ENCODE measurements around the gene COL4A1. TPM values are rescaled to one million over a fixed set of nuclear protein-coding genes. Genes with fewer than 3 reads are reported as not detected.
A peak's percentile ranks its signal among the peaks of the same experiment; 100 is the strongest.

Gene COL4A1
- total RNA-seq, 1 donor from 2014 or later = 2,489 TPM

GRCh38 chr13:110282316-110282841 lies 24.6 kb downstream of the COL4A1 start:
- peaks cover 19% of the 10 kb centered on the region for H3K36me3 ChIP-seq (ENCODE audit: insufficient read depth, low read length)
- H3K27ac ChIP-seq (ENCODE audit: low read depth, low read length) = no peak overlapping the region
- no peak for TF ChIP-seq CTCF (IDR thresholded peaks at IDR 0.05; ENCODE audit: insufficient read depth, low read depth, low read length)
- TF ChIP-seq EZH2 (IDR thresholded peaks at IDR 0.05; ENCODE audit: insufficient read depth, low read length) = no peak
- H3K27ac Mint-ChIP-seq (ENCODE audit: unreplicated experiment) = peak overlapping the region; percentile 13
- H3K27me3 ChIP-seq (ENCODE audit: insufficient read depth, low read length) = no peaks in the 10 kb centered on the region
- no peaks in the 10 kb centered on the region for H3K27me3 Mint-ChIP-seq (ENCODE audit: low read depth, unreplicated experiment)
- no peak for DNase-seq (ENCODE audit: low read depth)
- no peaks in the 10 kb centered on the region for H3K9me3 ChIP-seq (ENCODE audit: insufficient read depth, low read depth, low read length)
- peaks cover 57% of the 10 kb centered on the region for H3K4me1 Mint-ChIP-seq (ENCODE audit: low read depth, unreplicated experiment)
- peaks cover 40% of the 10 kb centered on the region for H3K36me3 Mint-ChIP-seq (ENCODE audit: low read depth, unreplicated experiment)
- no peak overlapping the region for H3K9ac ChIP-seq (ENCODE audit: low read length)
- H3K9me3 Mint-ChIP-seq (ENCODE audit: unreplicated experiment) = no peaks in the 10 kb centered on the region
- no peak overlapping the region for H3K4me3 Mint-ChIP-seq (ENCODE audit: unreplicated experiment)
- H2AFZ ChIP-seq (ENCODE audit: low read depth, low read length) = no peak overlapping the region
- peaks cover 100% of the 10 kb centered on the region for H3K79me2 ChIP-seq (ENCODE audit: insufficient read depth, low read length)
- H4K20me1 ChIP-seq (ENCODE audit: insufficient read depth, low read length) = peaks cover 100% of the 10 kb centered on the region
- no peak for FAIRE-seq
- H3K4me2 ChIP-seq (ENCODE audit: low read length) = no peak overlapping the region
- no peak overlapping the region for H3K4me3 ChIP-seq (ENCODE audit: insufficient read depth, low read depth, low read length)
- H3K4me1 ChIP-seq (ENCODE audit: insufficient read depth, low read length) = peaks cover 43% of the 10 kb centered on the region

GRCh38 chr13:110281736-110282135 lies 25.2 kb downstream of the COL4A1 start:
- peaks cover 37% of the 10 kb centered on the region for H3K36me3 Mint-ChIP-seq (ENCODE audit: low read depth, unreplicated experiment)
- H3K9me3 ChIP-seq (ENCODE audit: insufficient read depth, low read depth, low read length) = no peaks in the 10 kb centered on the region
- no peaks in the 10 kb centered on the region for H3K27me3 ChIP-seq (ENCODE audit: insufficient read depth, low read length)
- no peak for FAIRE-seq
- H4K20me1 ChIP-seq (ENCODE audit: insufficient read depth, low read length) = peaks cover 100% of the 10 kb centered on the region
- TF ChIP-seq CTCF (IDR thresholded peaks at IDR 0.05; ENCODE audit: insufficient read depth, low read depth, low read length) (no peak), EZH2 (IDR thresholded peaks at IDR 0.05; ENCODE audit: insufficient read depth, low read length) (no peak)
- peaks cover 17% of the 10 kb centered on the region for H3K36me3 ChIP-seq (ENCODE audit: insufficient read depth, low read length)
- H3K27ac Mint-ChIP-seq (ENCODE audit: unreplicated experiment) = peak overlapping the region; percentile 8
- H3K4me3 ChIP-seq (ENCODE audit: insufficient read depth, low read depth, low read length) = no peak overlapping the region
- no peak for DNase-seq (ENCODE audit: low read depth)
- H3K27me3 Mint-ChIP-seq (ENCODE audit: low read depth, unreplicated experiment) = no peaks in the 10 kb centered on the region
- no peak overlapping the region for H2AFZ ChIP-seq (ENCODE audit: low read depth, low read length)
- H3K4me2 ChIP-seq (ENCODE audit: low read length) = no peak overlapping the region
- peaks cover 59% of the 10 kb centered on the region for H3K4me1 Mint-ChIP-seq (ENCODE audit: low read depth, unreplicated experiment)
- no peak overlapping the region for H3K4me3 Mint-ChIP-seq (ENCODE audit: unreplicated experiment)
- peaks cover 38% of the 10 kb centered on the region for H3K4me1 ChIP-seq (ENCODE audit: insufficient read depth, low read length)
- no peak overlapping the region for H3K9ac ChIP-seq (ENCODE audit: low read length)
- no peak overlapping the region for H3K27ac ChIP-seq (ENCODE audit: low read depth, low read length)
- H3K9me3 Mint-ChIP-seq (ENCODE audit: unreplicated experiment) = no peaks in the 10 kb centered on the region
- peaks cover 100% of the 10 kb centered on the region for H3K79me2 ChIP-seq (ENCODE audit: insufficient read depth, low read length)

- H3K79me2 ChIP-seq (ENCODE audit: insufficient read depth, low read length) = peaks cover 100% of the 10 kb centered on the region
- no peaks in the 10 kb centered on the region for H3K27me3 Mint-ChIP-seq (ENCODE audit: low read depth, unreplicated experiment)
- no peak overlapping the region for H3K4me2 ChIP-seq (ENCODE audit: low read length)
- H3K4me3 Mint-ChIP-seq (ENCODE audit: unreplicated experiment) = no peak overlapping the region
- no peak overlapping the region for H3K27ac ChIP-seq (ENCODE audit: low read depth, low read length)
- no peak overlapping the region for H2AFZ ChIP-seq (ENCODE audit: low read depth, low read length)
- H3K27ac Mint-ChIP-seq (ENCODE audit: unreplicated experiment) = no peak overlapping the region
- H3K36me3 ChIP-seq (ENCODE audit: insufficient read depth, low read length) = peaks cover 19% of the 10 kb centered on the region
- H3K27me3 ChIP-seq (ENCODE audit: insufficient read depth, low read length) = no peaks in the 10 kb centered on the region
- DNase-seq (ENCODE audit: low read depth) = no peak
- no peaks in the 10 kb centered on the region for H3K9me3 ChIP-seq (ENCODE audit: insufficient read depth, low read depth, low read length)
- no peak overlapping the region for H3K4me3 ChIP-seq (ENCODE audit: insufficient read depth, low read depth, low read length)
- peaks cover 100% of the 10 kb centered on the region for H4K20me1 ChIP-seq (ENCODE audit: insufficient read depth, low read length)
- no peaks in the 10 kb centered on the region for H3K9me3 Mint-ChIP-seq (ENCODE audit: unreplicated experiment)
- no peak for FAIRE-seq
- H3K4me1 ChIP-seq (ENCODE audit: insufficient read depth, low read length) = peaks cover 32% of the 10 kb centered on the region
- TF ChIP-seq CTCF (IDR thresholded peaks at IDR 0.05; ENCODE audit: insufficient read depth, low read depth, low read length) (no peak), EZH2 (IDR thresholded peaks at IDR 0.05; ENCODE audit: insufficient read depth, low read length) (no peak)
- H3K4me1 Mint-ChIP-seq (ENCODE audit: low read depth, unreplicated experiment) = peaks cover 60% of the 10 kb centered on the region
- no peak overlapping the region for H3K9ac ChIP-seq (ENCODE audit: low read length)
- H3K36me3 Mint-ChIP-seq (ENCODE audit: low read depth, unreplicated experiment) = peaks cover 37% of the 10 kb centered on the region
Measured at GRCh38 chr13:110280985-110281688, 25.8 kb downstream of the COL4A1 start.
